Right forelimb (tissue), 1 donor: ENCODE measurements around the gene TMEM120B.

Source experiments
- DNase-seq: peaks from one replicate; pipeline ENCODE4 v3.0.0-alpha.2; 2018

The TMEM120B gene

DNA sequence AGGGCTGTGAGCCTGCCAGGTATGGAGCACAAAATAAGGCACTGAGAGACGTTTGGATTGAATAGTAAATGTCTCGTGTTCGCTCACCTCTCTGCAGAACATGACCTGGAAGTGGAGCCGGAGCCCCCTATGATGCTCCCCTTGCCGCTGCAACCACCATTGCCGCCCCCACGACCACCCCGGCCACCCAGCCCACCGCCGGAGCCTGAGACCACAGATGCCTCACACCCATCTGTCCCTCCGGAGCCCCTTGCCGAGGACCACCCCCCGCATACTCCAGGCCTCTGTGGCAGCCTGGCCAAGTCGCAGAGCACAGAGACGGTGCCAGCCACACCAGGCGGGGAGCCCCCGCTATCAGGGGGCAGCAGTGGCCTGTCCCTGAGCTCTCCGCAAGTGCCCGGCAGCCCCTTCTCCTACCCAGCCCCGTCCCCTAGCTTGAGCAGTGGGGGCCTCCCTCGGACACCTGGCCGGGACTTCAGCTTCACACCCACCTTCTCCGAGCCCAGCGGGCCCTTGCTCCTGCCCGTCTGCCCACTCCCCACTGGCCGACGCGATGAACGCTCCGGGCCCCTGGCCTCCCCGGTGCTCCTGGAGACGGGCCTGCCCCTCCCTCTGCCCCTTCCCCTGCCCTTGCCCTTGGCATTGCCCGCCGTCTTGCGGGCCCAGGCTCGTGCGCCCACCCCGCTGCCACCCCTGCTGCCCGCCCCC lies 110.0 kb downstream of the TMEM120B start:
- DNase-seq, result no peak

- DNase-seq, result no peak
Measured at GRCh38 chr12:121823101-121823726, 110.7 kb downstream of the TMEM120B start.

- DNase-seq, result no peak
Measured at GRCh38 chr12:121823727-121824115, 111.2 kb downstream of the TMEM120B start.

DNA sequence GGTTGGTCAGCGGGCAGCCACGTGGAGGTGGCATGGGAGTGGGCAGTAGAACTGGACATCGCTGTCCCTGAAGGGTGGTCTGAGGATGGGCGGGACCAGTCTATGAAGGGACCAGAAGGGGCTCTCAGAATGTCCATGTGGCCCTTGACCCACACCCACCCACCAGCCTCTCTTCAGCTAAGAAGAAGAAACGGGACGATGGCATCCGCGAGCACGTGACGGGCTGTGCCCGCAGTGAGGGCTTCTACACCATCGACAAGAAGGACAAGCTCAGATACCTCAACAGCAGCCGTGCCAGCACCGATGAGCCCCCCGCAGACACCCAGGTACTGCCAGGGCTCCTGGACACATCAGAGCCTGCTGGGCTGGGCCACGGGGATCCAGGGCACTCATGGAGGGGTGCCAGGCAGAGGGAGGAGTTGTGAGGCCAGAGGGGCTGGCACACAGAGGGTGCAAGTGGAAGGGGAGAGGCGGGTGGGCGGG lies 112.5 kb downstream of the TMEM120B start:
- DNase-seq, result no peak

- no peak for DNase-seq
Measured at GRCh38 chr12:121826318-121827150, 114.0 kb downstream of the TMEM120B start.

DNA sequence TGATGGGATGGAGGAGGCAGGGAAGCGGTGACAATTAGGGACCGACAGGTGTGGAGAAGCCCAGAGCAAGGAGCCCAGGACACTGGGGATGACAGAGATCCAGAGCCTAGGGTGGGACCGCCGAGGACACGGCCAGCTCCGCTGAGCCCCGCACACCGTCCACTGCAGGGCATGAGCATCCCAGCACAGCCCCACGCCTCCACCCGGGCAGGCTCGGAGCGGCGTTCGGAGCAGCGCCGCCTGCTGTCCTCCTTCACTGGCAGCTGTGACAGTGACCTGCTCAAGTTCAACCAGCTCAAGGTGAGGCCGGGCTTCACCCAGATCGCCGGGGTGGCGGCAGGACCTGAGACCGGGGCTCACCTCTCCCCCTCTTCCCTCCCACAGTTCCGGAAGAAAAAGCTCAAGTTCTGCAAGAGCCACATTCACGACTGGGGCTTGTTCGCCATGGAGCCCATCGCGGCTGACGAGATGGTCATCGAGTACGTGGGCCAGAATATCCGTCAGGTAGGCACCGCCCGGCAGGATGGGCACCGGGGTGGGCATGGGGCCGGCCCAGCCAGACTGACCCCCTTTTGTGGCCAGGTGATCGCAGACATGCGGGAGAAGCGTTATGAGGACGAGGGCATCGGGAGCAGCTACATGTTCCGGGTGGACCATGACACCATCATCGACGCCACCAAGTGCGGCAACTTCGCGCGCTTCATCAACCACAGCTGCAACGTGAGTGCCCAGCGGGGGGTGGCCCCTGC lies 115.0 kb downstream of the TMEM120B start:
- no peak for DNase-seq

GRCh38 chr12:121828306-121828705 lies 115.8 kb downstream of the TMEM120B start:
- DNase-seq, result no peak

DNA sequence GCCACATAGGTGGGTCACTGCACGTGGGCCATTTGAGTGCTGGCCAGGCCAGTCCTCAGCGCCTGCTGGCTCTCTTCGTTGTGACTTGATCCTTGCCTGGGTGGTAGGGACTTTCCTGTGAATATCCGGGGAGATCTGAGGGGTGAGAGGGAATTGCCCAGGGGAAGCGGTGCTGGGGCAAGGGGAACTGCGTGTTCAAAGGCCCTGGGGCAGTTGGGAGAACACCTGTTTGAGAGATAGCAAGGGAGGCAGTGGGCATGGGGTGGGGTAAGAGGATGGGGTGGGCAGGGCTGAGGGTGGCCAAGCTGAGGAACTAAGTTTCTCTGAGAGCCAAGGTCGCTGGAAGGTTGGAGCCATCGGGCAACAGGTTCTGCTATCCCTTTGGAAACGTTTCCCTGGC lies 116.3 kb downstream of the TMEM120B start:
- no peak for DNase-seq

- DNase-seq, result no peak
Measured at GRCh38 chr12:121829250-121829918, 116.8 kb downstream of the TMEM120B start.

DNA sequence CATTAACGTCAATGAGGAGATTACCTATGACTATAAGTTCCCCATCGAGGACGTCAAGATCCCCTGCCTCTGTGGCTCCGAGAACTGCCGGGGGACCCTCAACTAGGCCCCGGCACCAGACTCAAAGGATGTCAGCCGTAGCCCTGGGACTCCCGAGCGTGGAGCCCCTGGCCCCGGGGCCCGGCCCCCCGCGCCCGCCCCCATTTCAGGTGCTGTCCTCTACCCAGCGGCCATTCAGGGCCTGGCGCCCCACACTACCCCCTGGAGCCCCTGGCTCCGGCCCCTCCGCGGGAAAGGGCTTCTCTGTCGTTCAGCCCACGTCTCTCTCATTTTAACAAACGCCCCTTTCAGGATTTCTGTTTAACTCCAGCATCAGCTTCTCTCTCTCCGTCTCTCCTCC lies 117.6 kb downstream of the TMEM120B start:
- DNase-seq, result no peak

DNA sequence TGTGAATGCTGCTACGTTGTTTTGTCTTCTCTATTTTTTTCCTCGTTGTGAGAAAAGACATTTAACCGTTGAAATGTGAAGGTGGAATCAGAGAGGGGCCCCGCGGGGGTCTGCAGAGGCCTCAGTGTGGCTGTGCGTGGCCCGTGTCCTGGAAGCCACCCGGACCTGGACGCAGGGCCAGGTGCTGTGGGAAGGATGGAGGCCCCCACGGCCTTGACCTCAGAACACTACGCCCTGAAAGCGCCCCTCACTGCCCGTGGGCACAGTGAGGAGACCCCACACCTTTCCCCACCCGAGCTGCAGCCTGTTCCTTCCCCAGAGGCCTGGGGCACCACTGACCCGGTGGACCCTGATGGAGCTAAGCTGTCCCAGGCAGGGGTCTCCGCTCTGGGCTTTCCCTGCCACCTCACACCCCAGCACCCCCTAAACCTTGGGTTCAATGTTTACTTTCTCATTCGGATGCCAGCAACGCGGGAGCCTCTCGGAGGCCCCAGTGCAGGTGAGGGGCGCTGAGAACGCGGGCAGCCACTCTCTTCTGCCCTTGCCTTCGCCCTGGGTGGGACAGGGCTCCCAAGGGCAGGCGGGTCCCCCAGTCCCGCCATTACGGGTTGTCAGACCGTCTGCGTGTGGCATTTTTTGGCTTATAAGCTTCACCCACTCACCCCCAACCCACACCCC lies 118.2 kb downstream of the TMEM120B start:
- DNase-seq, result no peak
